HG02981 (cell line): ENCODE measurements around the gene NPHP3.
"Not testable (repeated sequence)": the region's sequence is repeated elsewhere in the genome, so short reads cannot be mapped to it uniquely, and the experiment has no call there.

Experiments
- ATAC-seq: cut with Tn5 transposase; IDR thresholded peaks from one replicate; pipeline ENCODE4 v1.9.1; 2021; ENCODE audit warnings: mild to moderate bottlenecking, moderate library complexity; ENCODE audit not compliant: unreplicated experiment

NPHP3 gene

DNA sequence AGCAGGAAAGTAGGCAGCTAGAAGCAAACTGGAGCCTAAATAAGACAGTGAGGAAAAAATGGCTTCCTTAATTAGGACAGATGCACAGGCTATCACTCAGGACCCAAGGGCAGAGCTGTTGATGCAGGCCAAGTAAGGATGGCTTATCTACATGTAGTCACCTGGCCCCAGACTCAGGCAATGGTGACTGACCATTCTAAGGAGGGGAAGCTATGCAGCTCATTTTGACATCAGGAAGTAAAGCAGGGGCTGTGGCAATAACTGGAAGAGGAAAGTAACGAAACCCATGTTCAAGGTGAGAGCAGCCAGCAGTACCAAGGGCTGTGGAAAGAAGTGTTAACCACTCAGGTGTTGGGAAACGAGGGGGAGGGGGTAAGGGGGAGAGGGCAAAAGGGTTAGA, 78.8 kb downstream of the NPHP3 start:
- no peak for ATAC-seq

- ATAC-seq: no peak
Observed at GRCh38 chr3:132642539-132642847, 79.7 kb downstream of the NPHP3 start.

DNA sequence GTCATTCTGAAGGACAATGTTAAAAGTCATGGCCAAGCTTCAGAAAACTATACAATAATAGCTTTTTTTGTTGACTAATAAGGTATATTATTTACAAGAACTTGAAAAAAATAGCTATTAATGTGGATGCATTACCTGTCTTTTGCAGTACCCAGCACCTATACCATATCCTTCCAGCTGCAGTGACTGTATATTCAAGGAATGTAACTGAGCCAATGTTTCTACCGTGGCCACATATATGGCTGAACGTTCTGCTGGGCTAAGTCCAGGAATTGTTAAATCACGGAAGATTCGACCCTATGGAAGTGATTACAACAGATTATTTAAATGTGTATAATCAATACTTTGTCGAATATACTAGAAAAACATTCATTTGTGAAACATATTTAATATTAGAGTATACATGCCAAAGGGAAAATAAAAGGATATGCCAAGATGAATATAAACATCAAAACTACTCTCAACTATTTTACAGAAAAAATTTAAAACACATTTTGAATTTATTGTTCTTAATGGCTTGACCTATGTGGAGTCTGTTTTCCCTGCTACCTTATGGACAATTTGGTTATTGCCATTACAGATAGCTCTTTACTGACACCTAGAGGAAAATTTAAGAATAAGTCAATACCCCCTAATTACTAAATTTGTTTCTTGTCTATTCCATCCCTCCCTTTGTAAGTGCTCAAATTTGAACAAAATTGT, 80.2 kb downstream of the NPHP3 start:
- no peak for ATAC-seq

DNA sequence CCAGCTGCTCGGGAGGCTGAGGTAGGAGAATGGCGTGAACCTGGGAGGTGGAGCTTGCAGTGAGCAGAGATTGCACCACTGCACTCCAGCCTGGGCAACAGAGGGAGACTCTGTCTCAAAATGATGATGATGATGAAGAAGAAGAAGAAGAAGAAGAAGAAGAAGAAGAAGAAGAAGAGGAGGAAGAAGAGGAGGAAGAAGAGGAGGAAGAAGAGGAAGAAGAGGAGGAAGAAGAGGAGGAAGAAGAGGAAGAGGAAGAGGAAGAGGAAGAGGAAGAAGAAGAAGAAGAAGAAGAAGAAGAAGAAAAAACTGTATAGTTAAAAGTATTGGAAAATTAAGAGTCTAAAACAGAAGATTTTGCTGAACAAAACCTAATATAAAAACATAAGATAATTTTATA, 80.8 kb downstream of the NPHP3 start:
- not testable (repeated sequence) for ATAC-seq

GRCh38 chr3:132638706-132639105, 83.5 kb downstream of the NPHP3 start:
- ATAC-seq: no peak

DNA sequence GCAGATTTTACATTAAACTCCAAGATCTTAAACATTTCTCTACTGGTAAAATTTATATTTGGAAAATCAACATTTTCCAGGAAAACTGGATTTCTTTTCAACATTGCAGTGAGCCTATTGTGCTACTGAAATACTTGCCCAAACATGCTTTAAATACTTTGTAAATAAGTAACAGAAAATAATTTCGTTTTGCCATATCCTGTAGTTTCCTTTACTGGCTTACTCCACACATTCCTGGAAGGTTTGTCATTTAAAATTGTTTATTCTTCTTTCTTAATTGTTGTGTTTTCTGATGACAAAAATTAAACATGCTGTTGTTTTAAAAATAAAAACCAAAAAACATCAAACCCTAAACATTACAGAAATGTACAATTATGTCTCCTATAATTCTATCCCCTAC, 84.6 kb downstream of the NPHP3 start:
- ATAC-seq: no peak

- ATAC-seq: no peak
Observed at GRCh38 chr3:132635052-132635451, 87.2 kb downstream of the NPHP3 start.
